Measurements from ENCODE around the gene FBXW8.

FBXW8 gene

GRCh38 chr12:117069926-117070900, 159.5 kb downstream of the FBXW8 start:
- H3K27ac ChIP-seq (ENCODE audit: low read depth, low read length), result no peak overlapping the region
- no peaks in the 10 kb centered on the region for H3K36me3 ChIP-seq (ENCODE audit: insufficient read depth, low read length)
- no peak overlapping the region for H3K9ac ChIP-seq (ENCODE audit: low read length)
- no peaks in the 10 kb centered on the region for H3K27me3 ChIP-seq (ENCODE audit: control insufficient read depth in 1 of 2, insufficient read depth in 2 of 2, low read length in 2 of 2)
- no peaks in the 10 kb centered on the region for H3K9me3 ChIP-seq (ENCODE audit: low read length)
- no peaks in the 10 kb centered on the region for H3K4me1 ChIP-seq (ENCODE audit: insufficient read depth, low read length)
- no peak overlapping the region for H3K4me3 ChIP-seq (ENCODE audit: low read depth in 1 of 2, low read length in 2 of 2)

- no peaks in the 10 kb centered on the region for H3K36me3 ChIP-seq (ENCODE audit: insufficient read depth, low read length)
- no peak overlapping the region for H3K9ac ChIP-seq (ENCODE audit: low read length)
- H3K4me1 ChIP-seq (ENCODE audit: insufficient read depth, low read length), result no peaks in the 10 kb centered on the region
- no peak overlapping the region for H3K4me3 ChIP-seq (ENCODE audit: low read depth in 1 of 2, low read length in 2 of 2)
- H3K27me3 ChIP-seq (ENCODE audit: control insufficient read depth in 1 of 2, insufficient read depth in 2 of 2, low read length in 2 of 2), result no peaks in the 10 kb centered on the region
- no peak overlapping the region for H3K27ac ChIP-seq (ENCODE audit: low read depth, low read length)
- H3K9me3 ChIP-seq (ENCODE audit: low read length), result no peaks in the 10 kb centered on the region
Observed at GRCh38 chr12:117071009-117071408, 160.3 kb downstream of the FBXW8 start.

- H3K9ac ChIP-seq (ENCODE audit: low read length), result no peak overlapping the region
- no peak overlapping the region for H3K27ac ChIP-seq (ENCODE audit: low read depth, low read length)
- H3K4me1 ChIP-seq (ENCODE audit: insufficient read depth, low read length), result no peaks in the 10 kb centered on the region
- no peak overlapping the region for H3K4me3 ChIP-seq (ENCODE audit: low read depth in 1 of 2, low read length in 2 of 2)
- no peaks in the 10 kb centered on the region for H3K27me3 ChIP-seq (ENCODE audit: control insufficient read depth in 1 of 2, insufficient read depth in 2 of 2, low read length in 2 of 2)
- H3K9me3 ChIP-seq (ENCODE audit: low read length), result no peaks in the 10 kb centered on the region
- no peaks in the 10 kb centered on the region for H3K36me3 ChIP-seq (ENCODE audit: insufficient read depth, low read length)
Observed at GRCh38 chr12:117072106-117072505, 161.4 kb downstream of the FBXW8 start.

GRCh38 chr12:117072736-117073490, 162.2 kb downstream of the FBXW8 start:
- Histone ChIP-seq H3K4me1 (ENCODE audit: insufficient read depth, low read length) (no peaks in the 10 kb centered on the region), H3K27ac (ENCODE audit: low read depth, low read length) (no peak overlapping the region), H3K9ac (ENCODE audit: low read length) (no peak overlapping the region), H3K36me3 (ENCODE audit: insufficient read depth, low read length) (no peaks in the 10 kb centered on the region), H3K9me3 (ENCODE audit: low read length) (no peaks in the 10 kb centered on the region), H3K4me3 (ENCODE audit: low read depth in 1 of 2, low read length in 2 of 2) (no peak overlapping the region), H3K27me3 (ENCODE audit: control insufficient read depth in 1 of 2, insufficient read depth in 2 of 2, low read length in 2 of 2) (no peaks in the 10 kb centered on the region)

GRCh38 chr12:117073611-117074010, 162.9 kb downstream of the FBXW8 start:
- Histone ChIP-seq H3K4me3 (ENCODE audit: low read depth in 1 of 2, low read length in 2 of 2) (no peak overlapping the region), H3K4me1 (ENCODE audit: insufficient read depth, low read length) (no peaks in the 10 kb centered on the region), H3K9ac (ENCODE audit: low read length) (no peak overlapping the region), H3K36me3 (ENCODE audit: insufficient read depth, low read length) (no peaks in the 10 kb centered on the region), H3K27me3 (ENCODE audit: control insufficient read depth in 1 of 2, insufficient read depth in 2 of 2, low read length in 2 of 2) (no peaks in the 10 kb centered on the region), H3K9me3 (ENCODE audit: low read length) (no peaks in the 10 kb centered on the region), H3K27ac (ENCODE audit: low read depth, low read length) (no peak overlapping the region)

- H3K27ac ChIP-seq (ENCODE audit: low read depth, low read length), result no peak overlapping the region
- H3K9me3 ChIP-seq (ENCODE audit: low read length), result no peaks in the 10 kb centered on the region
- H3K9ac ChIP-seq (ENCODE audit: low read length), result no peak overlapping the region
- no peaks in the 10 kb centered on the region for H3K36me3 ChIP-seq (ENCODE audit: insufficient read depth, low read length)
- H3K4me3 ChIP-seq (ENCODE audit: low read depth in 1 of 2, low read length in 2 of 2), result no peak overlapping the region
- H3K4me1 ChIP-seq (ENCODE audit: insufficient read depth, low read length), result no peaks in the 10 kb centered on the region
- no peaks in the 10 kb centered on the region for H3K27me3 ChIP-seq (ENCODE audit: control insufficient read depth in 1 of 2, insufficient read depth in 2 of 2, low read length in 2 of 2)
Observed at GRCh38 chr12:117076410-117077372, 165.9 kb downstream of the FBXW8 start.

- H3K36me3 ChIP-seq (ENCODE audit: insufficient read depth, low read length), result no peaks in the 10 kb centered on the region
- no peaks in the 10 kb centered on the region for H3K4me1 ChIP-seq (ENCODE audit: insufficient read depth, low read length)
- no peak overlapping the region for H3K9ac ChIP-seq (ENCODE audit: low read length)
- H3K27ac ChIP-seq (ENCODE audit: low read depth, low read length), result no peak overlapping the region
- H3K4me3 ChIP-seq (ENCODE audit: low read depth in 1 of 2, low read length in 2 of 2), result no peak overlapping the region
- no peaks in the 10 kb centered on the region for H3K27me3 ChIP-seq (ENCODE audit: control insufficient read depth in 1 of 2, insufficient read depth in 2 of 2, low read length in 2 of 2)
- H3K9me3 ChIP-seq (ENCODE audit: low read length), result no peaks in the 10 kb centered on the region
Observed at GRCh38 chr12:117079487-117079886, 168.7 kb downstream of the FBXW8 start.

- Histone ChIP-seq H3K9ac (ENCODE audit: low read length) (no peak overlapping the region), H3K27me3 (ENCODE audit: control insufficient read depth in 1 of 2, insufficient read depth in 2 of 2, low read length in 2 of 2) (no peaks in the 10 kb centered on the region), H3K4me1 (ENCODE audit: insufficient read depth, low read length) (no peaks in the 10 kb centered on the region), H3K9me3 (ENCODE audit: low read length) (no peaks in the 10 kb centered on the region), H3K27ac (ENCODE audit: low read depth, low read length) (no peak overlapping the region), H3K4me3 (ENCODE audit: low read depth in 1 of 2, low read length in 2 of 2) (no peak overlapping the region), H3K36me3 (ENCODE audit: insufficient read depth, low read length) (no peaks in the 10 kb centered on the region)
Observed at GRCh38 chr12:117080661-117081144, 170.0 kb downstream of the FBXW8 start.

All from muscle layer of colon (tissue), 2 donors.